Frontal cortex (tissue), 4 donors: ENCODE data around the gene TGFBR3L. TPM values are rescaled to one million over a fixed set of nuclear protein-coding genes. Genes with fewer than 3 reads are reported as not detected.
"Not testable (repeated sequence)": the region's sequence is repeated elsewhere in the genome, so short reads cannot be mapped to it uniquely, and the experiment has no call there.

ENCODE experiments used
- DNase-seq, 2 donors: peaks; one replicate each; pipeline ENCODE4 v3.0.0; 2012; ENCODE audit warnings: low spot score in 2 of 2
- FAIRE-seq: peaks from 2 replicates; lab custom pipeline; 2012; peaks lifted over from hg19 to GRCh38; lab: Jason Lieb, UNC
- total RNA-seq: library from RNA; depleted of rRNA; stranded (reverse); fragments of >200 nt; gene quantifications from one replicate; pipeline ENCODE4 v1.2.3, GENCODE V29; 2014
- donor health status: control.
- donor health status: control.
- donor health status: control.

The TGFBR3L gene
- total RNA-seq, 1 donor from 2014 or later: not detected

- no peak for DNase-seq
- no peak for FAIRE-seq
These were observed 35.4 kb upstream of the TGFBR3L start for GRCh38 chr19:7879111-7879807.

- FAIRE-seq (no peak), DNase-seq (no peak)
These were observed 34.8 kb upstream of the TGFBR3L start for GRCh38 chr19:7879836-7880235.

GRCh38 chr19:7881910-7882309, 32.7 kb upstream of the TGFBR3L start:
- no peak for FAIRE-seq

GRCh38 chr19:7883105-7883504, 31.5 kb upstream of the TGFBR3L start:
- DNase-seq (no peak), FAIRE-seq (no peak)

More at GRCh38 chr19:7881910-7882309, 32.7 kb upstream of the TGFBR3L start:
- no peak for DNase-seq

- DNase-seq: no peak
- FAIRE-seq: no peak
These were observed 30.6 kb upstream of the TGFBR3L start for GRCh38 chr19:7883796-7884570.

- FAIRE-seq: no peak
- no peak for DNase-seq
These were observed 28.8 kb upstream of the TGFBR3L start for GRCh38 chr19:7885818-7886217.

- no peak for FAIRE-seq
These were observed 27.1 kb upstream of the TGFBR3L start for GRCh38 chr19:7887408-7888144.

GRCh38 chr19:7888145-7888825, 26.3 kb upstream of the TGFBR3L start, which contains the start of gene LRRC8E:
LRRC8E (plus strand) TSS chr19:7888510; CDS start chr19:7895604, 7,094 bp downstream.
- DNase-seq: no peak
- no peak for FAIRE-seq

More at GRCh38 chr19:7887408-7888144, 27.1 kb upstream of the TGFBR3L start:
- DNase-seq: no peak

GRCh38 chr19:7888826-7889217, 25.8 kb upstream of the TGFBR3L start:
- no peak for FAIRE-seq
- no peak for DNase-seq

- FAIRE-seq, DNase-seq: not testable (repeated sequence)
These were observed 21.1 kb upstream of the TGFBR3L start for GRCh38 chr19:7893362-7894101.

GRCh38 chr19:7894612-7895309, 19.9 kb upstream of the TGFBR3L start:
- DNase-seq: no peak
- FAIRE-seq: no peak

- FAIRE-seq (no peak), DNase-seq (no peak)
These were observed 19.1 kb upstream of the TGFBR3L start for GRCh38 chr19:7895565-7895964.

- FAIRE-seq (no peak), DNase-seq (no peak)
These were observed 17.3 kb upstream of the TGFBR3L start for GRCh38 chr19:7897292-7897691.

GRCh38 chr19:7898967-7899366, 15.7 kb upstream of the TGFBR3L start:
- DNase-seq: no peak
- no peak for FAIRE-seq

- DNase-seq (no peak), FAIRE-seq (no peak)
These were observed 14.8 kb upstream of the TGFBR3L start for GRCh38 chr19:7899751-7900378.

- FAIRE-seq: no peak
- DNase-seq: no peak
These were observed 14.2 kb upstream of the TGFBR3L start for GRCh38 chr19:7900401-7900870.

- DNase-seq (no peak), FAIRE-seq (no peak)
These were observed 13.7 kb upstream of the TGFBR3L start for GRCh38 chr19:7900931-7901330.

GRCh38 chr19:7901337-7901736, 13.3 kb upstream of the TGFBR3L start:
- FAIRE-seq (no peak), DNase-seq (no peak)
